CD14-positive monocyte (primary cell): ENCODE results near the gene NHERF1. TPM values are rescaled to one million over a fixed set of nuclear protein-coding genes. Genes with fewer than 3 reads are reported as not detected.

Source experiments
- DNase-seq, 3 donors: peaks; one replicate each; pipeline ENCODE4 v3.0.0-alpha.2; 2011 to 2022
- H2AFZ ChIP-seq: 2 replicates; pipeline ENCODE4 v1.6.0; 2012; ENCODE audit warnings: mild to moderate bottlenecking, low read depth, low read length, inconsistent platforms; ENCODE audit not compliant: insufficient read depth, poor library complexity, severe bottlenecking
- H3K27ac ChIP-seq, 2 donors: 1 replicate in 1 of 2; 2 replicates in 1 of 2; pipeline ENCODE4 v1.5.1; 2012 to 2013; ENCODE audit warnings: low read length in 2 of 2, control low read depth in 1 of 2, inconsistent platforms in 1 of 2, low read depth in 1 of 2, mild to moderate bottlenecking in 1 of 2
- H3K27me3 ChIP-seq, 2 donors: one replicate each; pipeline versions ENCODE4 v1.6.0 to v1.6.1; 2011 to 2013; ENCODE audit warnings: low read length in 2 of 2; ENCODE audit not compliant: control insufficient read depth in 2 of 2, insufficient read depth in 2 of 2
- H3K36me3 ChIP-seq, 2 donors: replicated peaks in 1 of 2; 1 replicate in 1 of 2; 2 replicates in 1 of 2; pipeline versions ENCODE4 v1.5.1 to v1.6.1; 2012 to 2013; ENCODE audit warnings: low read length in 2 of 2, control low read depth in 1 of 2, inconsistent platforms in 1 of 2, mild to moderate bottlenecking in 1 of 2; ENCODE audit not compliant: insufficient read depth in 2 of 2, control insufficient read depth in 1 of 2
- H3K4me1 ChIP-seq, 2 donors: 1 replicate in 1 of 2; 2 replicates in 1 of 2; pipeline versions ENCODE4 v1.5.1 to v1.6.1; 2012 to 2013; ENCODE audit warnings: low read length in 2 of 2, control low read depth in 1 of 2, inconsistent platforms in 1 of 2, mild to moderate bottlenecking in 1 of 2, moderate library complexity in 1 of 2; ENCODE audit not compliant: insufficient read depth in 2 of 2, control insufficient read depth in 1 of 2
- H3K4me2 ChIP-seq: replicated peaks from 2 replicates; pipeline ENCODE3; 2012; ENCODE audit warnings: low read length, moderate library complexity, mild to moderate bottlenecking; ENCODE audit not compliant: poor library complexity, severe bottlenecking; ENCODE audit errors: extremely low read depth
- H3K4me3 ChIP-seq, 3 experiments: fragments of 200-600 bp in 1 of 3; sonication (generic) in 1 of 3; replicated peaks in 1 of 3; 1 replicate in 2 of 3; 2 replicates in 1 of 3; pipeline ENCODE4 v1.5.1; 2011 to 2013; ENCODE audit warnings: low read length in 3 of 3, mild to moderate bottlenecking in 3 of 3, control low read depth in 2 of 3, low read depth in 2 of 3, inconsistent platforms in 1 of 3, moderate library complexity in 1 of 3
- H3K79me2 ChIP-seq: 2 replicates; pipeline ENCODE4 v1.6.0; 2012; ENCODE audit warnings: mild to moderate bottlenecking, control low read depth, inconsistent platforms, low read length, moderate library complexity; ENCODE audit not compliant: insufficient read depth
- H3K9ac ChIP-seq: 2 replicates; pipeline ENCODE4 v1.6.0; 2017; ENCODE audit warnings: low read length, mild to moderate bottlenecking; ENCODE audit not compliant: insufficient read depth, poor library complexity, severe bottlenecking
- H3K9me3 ChIP-seq, 2 donors: replicated peaks in 1 of 2; 1 replicate in 1 of 2; 2 replicates in 1 of 2; pipeline versions ENCODE4 v1.5.1 to v1.6.1; 2012 to 2013; ENCODE audit warnings: low read length in 2 of 2, control low read depth in 1 of 2; ENCODE audit not compliant: control insufficient read depth in 1 of 2, insufficient read depth in 1 of 2
- H4K20me1 ChIP-seq: 2 replicates; pipeline ENCODE4 v1.6.0; 2012; ENCODE audit warnings: mild to moderate bottlenecking, low read length, control low read depth, moderate library complexity; ENCODE audit not compliant: insufficient read depth
- H3K27ac Mint-ChIP-seq, 7 donors: one replicate each; pipeline ENCODE4 v1.8.0; 2020; ENCODE audit warnings: mild to moderate bottlenecking in 7 of 7, mixed read lengths in 7 of 7, moderate library complexity in 6 of 7, inconsistent platforms in 2 of 7
- H3K27me3 Mint-ChIP-seq, 3 donors: one replicate each; pipeline ENCODE4 v1.8.0; 2021 to 2022; ENCODE audit warnings: low read depth in 3 of 3, mild to moderate bottlenecking in 3 of 3, mixed read lengths in 3 of 3, moderate library complexity in 3 of 3, inconsistent platforms in 1 of 3
- H3K36me3 Mint-ChIP-seq, 2 donors: one replicate each; pipeline ENCODE4 v1.8.0; 2020; ENCODE audit warnings: mixed read lengths in 2 of 2, inconsistent platforms in 1 of 2, mild to moderate bottlenecking in 1 of 2
- H3K4me1 Mint-ChIP-seq: one replicate; pipeline ENCODE4 v1.8.0; 2020; ENCODE audit warnings: mild to moderate bottlenecking, mixed read lengths
- H3K4me3 Mint-ChIP-seq, 2 donors: one replicate each; pipeline ENCODE4 v1.8.0; 2020; ENCODE audit warnings: mild to moderate bottlenecking in 2 of 2, mixed read lengths in 2 of 2, moderate library complexity in 1 of 2
- H3K9me3 Mint-ChIP-seq, 7 donors: one replicate each; pipeline ENCODE4 v1.8.0; 2020 to 2022; ENCODE audit warnings: mixed read lengths in 7 of 7, mild to moderate bottlenecking in 6 of 7, moderate library complexity in 6 of 7, inconsistent platforms in 2 of 7
- WGBS: methylation state at CpG from one replicate; pipeline ENCODE4 v1.1.5; 2013; ENCODE audit warnings: missing lambda C conversion rate; ENCODE audit not compliant: insufficient coverage; 5-methylcytosine and 5-hydroxymethylcytosine counted together
- intact Hi-C, 2 donors: fragments of 100-400 bp; cut with micrococcal nuclease; formaldehyde crosslinking; loops; one replicate each; pipeline versions ENCODE4 v1.15.0 to v1.15.1; 2023
- polyA plus RNA-seq, 3 donors: library from polyadenylated mRNA; depleted of rRNA in 1 of 3; unstranded in 2 of 3; stranded (reverse) in 1 of 3; fragments of 300-500 nt in 2 of 3; fragments of >200 nt in 1 of 3; fragmentation: Illumina TruSeq in 2 of 3; gene quantifications; 1 replicate in 2 of 3; 2 replicates in 1 of 3; pipeline ENCODE4 v1.2.3, GENCODE V29; 2012 to 2021
- TF ChIP-seq, protein P1 (sequence below): fragments of 200-600 bp; IDR thresholded peaks from one replicate; pipeline ENCODE4 v1.8.0; 2022; ENCODE audit warnings: antibody characterized with exemption, mild to moderate bottlenecking

The NHERF1 gene
- polyA plus RNA-seq, 3 donors, result 79.5 to 149 (median 131) TPM

GRCh38 chr17:74740641-74741387, 7.6 kb upstream of the NHERF1 start:
- TF ChIP-seq, protein P1, sequence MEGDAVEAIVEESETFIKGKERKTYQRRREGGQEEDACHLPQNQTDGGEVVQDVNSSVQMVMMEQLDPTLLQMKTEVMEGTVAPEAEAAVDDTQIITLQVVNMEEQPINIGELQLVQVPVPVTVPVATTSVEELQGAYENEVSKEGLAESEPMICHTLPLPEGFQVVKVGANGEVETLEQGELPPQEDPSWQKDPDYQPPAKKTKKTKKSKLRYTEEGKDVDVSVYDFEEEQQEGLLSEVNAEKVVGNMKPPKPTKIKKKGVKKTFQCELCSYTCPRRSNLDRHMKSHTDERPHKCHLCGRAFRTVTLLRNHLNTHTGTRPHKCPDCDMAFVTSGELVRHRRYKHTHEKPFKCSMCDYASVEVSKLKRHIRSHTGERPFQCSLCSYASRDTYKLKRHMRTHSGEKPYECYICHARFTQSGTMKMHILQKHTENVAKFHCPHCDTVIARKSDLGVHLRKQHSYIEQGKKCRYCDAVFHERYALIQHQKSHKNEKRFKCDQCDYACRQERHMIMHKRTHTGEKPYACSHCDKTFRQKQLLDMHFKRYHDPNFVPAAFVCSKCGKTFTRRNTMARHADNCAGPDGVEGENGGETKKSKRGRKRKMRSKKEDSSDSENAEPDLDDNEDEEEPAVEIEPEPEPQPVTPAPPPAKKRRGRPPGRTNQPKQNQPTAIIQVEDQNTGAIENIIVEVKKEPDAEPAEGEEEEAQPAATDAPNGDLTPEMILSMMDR, result no peak
- no peak overlapping the region for H3K4me3 ChIP-seq

DNA sequence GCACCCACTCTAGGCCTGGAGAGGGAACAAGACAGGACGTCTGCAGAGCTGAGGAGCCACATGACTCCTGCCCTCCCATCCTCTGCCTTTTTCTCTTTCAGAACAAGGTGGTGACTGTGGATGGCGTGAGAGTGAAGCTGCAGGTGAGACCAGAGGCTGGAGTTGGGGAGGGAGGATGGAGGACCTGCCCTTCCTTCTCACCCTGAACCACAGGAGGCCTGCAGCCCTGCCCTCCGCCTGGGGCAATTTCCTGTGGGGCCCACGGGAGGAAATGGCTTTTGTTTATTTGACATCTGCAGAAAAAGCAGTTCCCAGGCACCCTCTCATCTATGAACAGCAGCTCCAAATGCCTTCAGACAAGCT, 6.3 kb upstream of the NHERF1 start:
- H3K4me1 Mint-ChIP-seq, result peaks cover 87% of the 10 kb centered on the region
- peaks cover 9 to 21% of the 10 kb centered on the region in 2 donors for H3K36me3 Mint-ChIP-seq
- peaks cover 0 to 3% (median 0%) of the 10 kb centered on the region in 3 donors for H3K27me3 Mint-ChIP-seq
- no CpG with 5 or more reads among the region's 4 CpGs for WGBS
- Histone ChIP-seq H2AFZ (peak overlapping the region; percentile 32), H3K9me3 (no peaks in the 10 kb centered on the region), H3K79me2 (peaks cover 59% of the 10 kb centered on the region), H3K36me3 (no peaks in the 10 kb centered on the region), H3K27me3 (no peaks in the 10 kb centered on the region), H3K27ac (peak overlapping the region in 1 of 2 donors; percentile 52), H4K20me1 (no peaks in the 10 kb centered on the region), H3K9ac (peak overlapping the region; percentile 29), H3K4me2 (peak overlapping the region; percentile 47), H3K4me1 (peaks cover 89 to 99% of the 10 kb centered on the region in 2 donors), H3K4me3 (peak overlapping the region in 1 of 3 experiments; percentile 42)
- DNase-seq, result peak in 1 of 3 donors; percentile 18
- peak overlapping the region; percentile 60 to 75 for H3K4me3 Mint-ChIP-seq
- intact Hi-C loops, result loop anchor here in 1 of 2 donors (5.0 to 10.0 kb wide), 2 partner anchors 120 to 213 kb away; no protein-coding TSS in a partner anchor
- TF ChIP-seq, protein P1, result no peak
- peak overlapping the region; percentile 44 to 86 (median 66) for H3K27ac Mint-ChIP-seq
- peaks cover 0 to 2% (median 0%) of the 10 kb centered on the region in 7 donors for H3K9me3 Mint-ChIP-seq

More at GRCh38 chr17:74740641-74741387, 7.6 kb upstream of the NHERF1 start:
- DNase-seq, result no peak
- Histone ChIP-seq H3K4me2 (no peak overlapping the region), H3K9me3 (no peaks in the 10 kb centered on the region), H3K79me2 (peaks cover 60% of the 10 kb centered on the region), H4K20me1 (no peaks in the 10 kb centered on the region), H3K4me1 (peaks cover 88 to 98% of the 10 kb centered on the region in 2 donors), H3K36me3 (no peaks in the 10 kb centered on the region), H3K9ac (no peak overlapping the region), H3K27ac (no peak overlapping the region), H3K27me3 (no peaks in the 10 kb centered on the region), H2AFZ (no peak overlapping the region)
- peaks cover 0 to 6% (median 0%) of the 10 kb centered on the region in 3 donors for H3K27me3 Mint-ChIP-seq
- H3K27ac Mint-ChIP-seq, result peak overlapping the region in 4 of 7 donors; percentile 15 to 40 (median 28)
- peaks cover 9 to 19% of the 10 kb centered on the region in 2 donors for H3K36me3 Mint-ChIP-seq
- 71% methylated on average over 16 of the region's 17 CpGs for WGBS
- intact Hi-C loops, result loop anchor here in 1 of 2 donors (5.0 to 10.0 kb wide), 2 partner anchors 121 to 214 kb away; no protein-coding TSS in a partner anchor
- peaks cover 84% of the 10 kb centered on the region for H3K4me1 Mint-ChIP-seq
- H3K4me3 Mint-ChIP-seq, result peak overlapping the region in 1 of 2 donors; percentile 80
- peaks cover 0 to 2% (median 0%) of the 10 kb centered on the region in 7 donors for H3K9me3 Mint-ChIP-seq
